ENCODE results near the gene FAM53B. TPM values are rescaled to one million over a fixed set of nuclear protein-coding genes. Genes with fewer than 3 reads are reported as not detected.
A peak's percentile ranks its signal among the peaks of the same experiment; 100 is the strongest.

Gene FAM53B
- total RNA-seq, 4 donors from 2014 or later, result 72.7 to 92.1 (median 80.5) TPM

DNA sequence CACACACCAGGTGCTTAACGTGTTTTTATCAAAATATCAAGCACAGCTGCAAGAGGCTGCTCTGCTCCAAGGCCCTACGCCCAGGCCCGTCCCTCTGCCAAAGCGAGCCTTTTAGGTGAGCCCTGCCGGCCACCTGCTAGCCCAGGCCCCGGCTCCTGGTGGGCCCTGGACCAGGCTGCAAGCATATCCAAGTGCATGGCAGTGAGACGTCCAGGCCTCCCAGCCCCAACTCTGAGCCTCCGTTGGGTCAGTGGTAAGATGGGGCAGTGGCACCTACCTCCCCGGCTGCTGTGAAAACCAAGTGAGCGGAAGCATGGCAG, 146.4 kb downstream of the FAM53B start:
- no peaks in the 10 kb centered on the region for H3K27me3 ChIP-seq
- no peaks in the 10 kb centered on the region for H3K36me3 ChIP-seq
- TF ChIP-seq POLR2A (IDR thresholded peaks at IDR 0.05), result no peak
- TF ChIP-seq, protein P1, sequence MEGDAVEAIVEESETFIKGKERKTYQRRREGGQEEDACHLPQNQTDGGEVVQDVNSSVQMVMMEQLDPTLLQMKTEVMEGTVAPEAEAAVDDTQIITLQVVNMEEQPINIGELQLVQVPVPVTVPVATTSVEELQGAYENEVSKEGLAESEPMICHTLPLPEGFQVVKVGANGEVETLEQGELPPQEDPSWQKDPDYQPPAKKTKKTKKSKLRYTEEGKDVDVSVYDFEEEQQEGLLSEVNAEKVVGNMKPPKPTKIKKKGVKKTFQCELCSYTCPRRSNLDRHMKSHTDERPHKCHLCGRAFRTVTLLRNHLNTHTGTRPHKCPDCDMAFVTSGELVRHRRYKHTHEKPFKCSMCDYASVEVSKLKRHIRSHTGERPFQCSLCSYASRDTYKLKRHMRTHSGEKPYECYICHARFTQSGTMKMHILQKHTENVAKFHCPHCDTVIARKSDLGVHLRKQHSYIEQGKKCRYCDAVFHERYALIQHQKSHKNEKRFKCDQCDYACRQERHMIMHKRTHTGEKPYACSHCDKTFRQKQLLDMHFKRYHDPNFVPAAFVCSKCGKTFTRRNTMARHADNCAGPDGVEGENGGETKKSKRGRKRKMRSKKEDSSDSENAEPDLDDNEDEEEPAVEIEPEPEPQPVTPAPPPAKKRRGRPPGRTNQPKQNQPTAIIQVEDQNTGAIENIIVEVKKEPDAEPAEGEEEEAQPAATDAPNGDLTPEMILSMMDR (IDR thresholded peaks at IDR 0.05), result no peak
- H3K4me1 ChIP-seq, result peaks cover 0 to 26% (median 2%) of the 10 kb centered on the region in 4 donors
- H3K27ac ChIP-seq, result peak overlapping the region in 1 of 4 donors; percentile 25
- no peak overlapping the region for H3K4me3 ChIP-seq
- H3K9me3 ChIP-seq, result no peaks in the 10 kb centered on the region
- no peak for DNase-seq

DNA sequence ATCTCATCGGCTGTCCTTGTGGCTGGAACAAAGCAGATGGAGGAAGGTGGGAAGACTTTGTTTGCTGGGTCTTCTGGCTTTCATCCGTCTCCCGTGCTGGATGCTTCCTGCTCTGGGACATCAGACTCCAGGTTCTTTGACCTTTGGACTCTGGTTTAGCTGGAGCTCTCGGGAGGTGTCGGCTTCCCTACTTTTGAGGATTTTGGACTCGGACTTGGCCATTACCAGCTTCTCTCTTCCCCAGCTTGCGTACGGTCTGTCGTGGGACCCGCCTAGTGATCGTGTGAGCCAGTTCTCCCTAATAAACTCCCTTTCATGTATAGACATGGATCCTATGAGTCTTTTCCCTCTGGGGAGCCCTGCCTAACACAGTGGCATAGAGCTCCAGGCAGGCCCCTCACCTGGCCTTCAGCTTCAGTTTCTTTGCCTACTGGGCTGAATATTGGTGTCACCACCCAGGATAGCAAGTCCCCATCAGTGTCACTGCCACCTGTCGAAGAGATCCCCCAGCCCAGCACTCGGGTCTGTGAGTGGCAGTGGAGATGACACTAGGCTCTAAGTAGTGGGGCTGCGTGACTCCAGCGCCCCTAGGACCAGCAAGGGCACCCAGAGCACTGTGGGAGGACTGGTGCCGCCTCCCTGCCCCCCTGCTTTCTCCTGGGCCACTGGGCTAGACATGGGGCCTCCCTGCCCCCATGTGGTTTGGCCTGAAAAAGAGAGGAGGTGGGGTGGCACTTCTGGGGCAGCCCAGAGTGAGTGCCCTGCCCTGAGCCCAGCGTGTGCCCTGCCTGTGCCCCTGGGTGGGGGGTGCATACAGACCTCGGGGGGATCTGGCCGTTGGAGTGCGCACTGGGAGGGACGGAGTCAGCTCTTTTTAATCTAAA, 147.0 kb downstream of the FAM53B start:
- H3K36me3 ChIP-seq, result no peaks in the 10 kb centered on the region
- H3K4me1 ChIP-seq, result peaks cover 0 to 23% (median 2%) of the 10 kb centered on the region in 4 donors
- no peaks in the 10 kb centered on the region for H3K27me3 ChIP-seq
- TF ChIP-seq, protein P1 (IDR thresholded peaks at IDR 0.05), result no peak
- no peak for TF ChIP-seq POLR2A (IDR thresholded peaks at IDR 0.05)
- no peak overlapping the region for H3K4me3 ChIP-seq
- no peak for DNase-seq
- no peak overlapping the region for H3K27ac ChIP-seq
- no peaks in the 10 kb centered on the region for H3K9me3 ChIP-seq

DNA sequence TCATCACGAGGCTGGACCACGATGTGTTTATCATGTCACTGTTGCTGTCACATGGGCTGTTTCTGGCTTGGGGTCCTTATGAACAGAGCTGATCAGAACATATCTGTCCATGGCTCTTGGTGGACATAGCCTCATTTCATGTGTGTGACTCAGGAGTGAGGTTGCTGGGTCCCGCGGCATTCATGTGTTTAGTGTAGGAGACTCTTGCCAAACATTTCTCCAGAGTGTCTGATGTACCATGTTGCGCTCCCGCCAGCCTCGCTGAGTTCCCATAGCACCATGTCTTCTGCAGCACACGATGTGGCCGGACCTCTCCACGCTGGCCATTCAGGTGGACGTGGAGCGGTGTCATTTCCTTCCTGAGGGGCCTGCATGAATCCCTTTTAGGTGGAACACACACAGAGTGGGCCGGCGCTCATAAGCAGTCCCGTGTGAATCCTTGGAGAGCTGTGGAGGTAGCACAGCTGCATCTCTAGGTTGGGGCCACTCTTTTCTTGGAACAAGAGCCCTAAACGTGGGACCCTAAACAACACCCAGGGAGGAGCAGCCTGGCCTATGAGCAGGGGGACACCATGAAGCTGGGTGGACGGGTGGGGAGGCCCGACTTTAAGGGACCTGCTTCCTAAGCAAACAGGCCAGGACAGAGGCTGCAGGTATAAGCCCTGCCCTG, 147.9 kb downstream of the FAM53B start:
- no peak for DNase-seq
- TF ChIP-seq, protein P1 (IDR thresholded peaks at IDR 0.05), result no peak
- no peak for TF ChIP-seq POLR2A (IDR thresholded peaks at IDR 0.05)

DNA sequence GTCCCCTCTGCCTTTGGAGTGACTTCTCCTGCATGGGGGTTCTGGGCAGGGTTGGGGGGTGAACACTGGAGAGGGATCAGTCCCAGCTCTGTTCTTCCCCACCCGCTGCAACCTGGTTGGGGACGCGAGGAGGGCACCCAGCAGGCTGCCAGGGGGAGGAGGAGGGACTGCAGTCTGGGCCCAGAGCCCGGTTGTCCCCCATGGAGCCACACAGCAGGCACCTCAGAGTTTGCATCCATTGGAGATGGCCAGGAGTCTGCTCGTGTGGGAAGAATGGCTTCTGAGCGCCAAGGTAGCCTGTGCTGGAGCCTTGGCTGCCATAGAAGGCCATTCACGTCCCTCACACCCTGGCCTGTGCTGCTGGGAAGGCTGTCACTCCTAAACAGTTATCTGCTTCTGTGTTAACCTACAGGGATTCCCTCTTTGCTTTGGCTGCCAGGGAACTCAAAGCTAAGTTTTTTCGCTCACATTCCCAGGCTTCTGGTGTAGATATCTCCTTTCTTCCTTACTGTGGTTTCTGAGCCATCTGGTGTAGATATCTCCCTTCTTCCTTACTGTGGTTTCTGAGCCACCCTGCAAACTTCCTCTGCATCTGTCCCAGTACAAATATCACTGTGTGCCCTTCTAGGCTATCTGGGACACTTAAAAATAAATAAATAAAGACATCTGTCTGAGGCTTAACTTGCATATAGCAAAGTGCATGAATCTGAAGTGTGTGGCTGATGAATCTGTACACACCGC, 148.9 kb downstream of the FAM53B start:
- TF ChIP-seq POLR2A (IDR thresholded peaks at IDR 0.05), result no peak
- TF ChIP-seq, protein P1 (IDR thresholded peaks at IDR 0.05), result no peak
- Histone ChIP-seq H3K9me3 (no peaks in the 10 kb centered on the region), H3K27ac (no peak overlapping the region), H3K36me3 (no peaks in the 10 kb centered on the region), H3K27me3 (no peaks in the 10 kb centered on the region), H3K4me1 (peaks cover 0 to 9% (median 2%) of the 10 kb centered on the region in 4 donors), H3K4me3 (no peak overlapping the region)
- no peak for DNase-seq

More for the DNA sequence above, 147.9 kb downstream of the FAM53B start:
- Histone ChIP-seq H3K27me3 (no peaks in the 10 kb centered on the region), H3K4me3 (no peak overlapping the region), H3K27ac (no peak overlapping the region), H3K4me1 (peaks cover 0 to 14% (median 2%) of the 10 kb centered on the region in 4 donors), H3K36me3 (no peaks in the 10 kb centered on the region), H3K9me3 (no peaks in the 10 kb centered on the region)

DNA sequence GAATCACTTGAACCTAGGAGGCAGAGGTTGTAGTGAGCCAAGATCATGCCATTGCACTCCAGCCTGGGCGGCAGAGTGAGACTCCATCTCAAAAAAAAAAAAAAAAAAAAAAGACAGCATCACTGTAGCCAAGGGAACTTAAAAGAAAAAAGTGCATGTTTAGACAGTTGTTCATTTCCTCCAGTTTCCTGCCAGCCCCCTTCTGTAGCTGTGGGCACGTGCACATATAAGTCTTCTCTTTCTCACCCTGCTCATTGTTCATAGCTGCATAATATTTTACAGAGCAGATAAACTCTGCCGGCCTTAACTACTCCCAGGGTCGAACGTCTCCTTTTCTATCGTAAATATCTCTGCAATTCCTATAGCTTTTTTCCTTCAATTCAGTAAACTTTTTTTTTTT, 149.9 kb downstream of the FAM53B start:
- Histone ChIP-seq H3K4me3 (no peak overlapping the region), H3K4me1 (peaks cover 0 to 11% (median 0%) of the 10 kb centered on the region in 4 donors), H3K9me3 (no peaks in the 10 kb centered on the region), H3K36me3 (no peaks in the 10 kb centered on the region), H3K27ac (no peak overlapping the region), H3K27me3 (no peaks in the 10 kb centered on the region)
- TF ChIP-seq, protein P1 (IDR thresholded peaks at IDR 0.05), result no peak
- no peak for TF ChIP-seq POLR2A (IDR thresholded peaks at IDR 0.05)
- DNase-seq, result no peak

Measured in Peyer's patch (tissue), 4 donors.